Endothelial cell of umbilical vein (primary cell): ENCODE results near the gene MRGPRE. TPM values are rescaled to one million over a fixed set of nuclear protein-coding genes. Genes with fewer than 3 reads are reported as not detected.

Experiments used
- BruUV-seq: library from RNA; stranded (reverse); fragments of 400-500 nt; replicated peaks from 2 replicates; lab custom pipeline; 2021; lab: Mats Ljungman, UMichigan
- CTCF ChIA-PET: fragments of 300-600, 350-600 bp; sonication (Branson Sonifier 250); formaldehyde crosslinking; loops from one replicate; lab custom pipeline; 2021; ENCODE audit warnings: antibody characterized with exemption, inconsistent platforms; lab: Charles Lee
- POLR2A ChIA-PET: fragments of 300-600, 350-600 bp; sonication (Branson Sonifier 250); formaldehyde crosslinking; loops from one replicate; lab custom pipeline; 2021; ENCODE audit warnings: antibody characterized with exemption, inconsistent platforms; lab: Charles Lee
- DNase-seq: peaks from one replicate; pipeline ENCODE4 v3.0.0-alpha.2; 2011; ENCODE audit warnings: low read depth, low spot score
- FAIRE-seq: peaks from 2 replicates; lab custom pipeline; 2011; peaks lifted over from hg19 to GRCh38; lab: Jason Lieb, UNC
- H2AFZ ChIP-seq: 2 replicates; pipeline ENCODE4 v1.6.0; 2012; ENCODE audit warnings: low read depth, low read length, control low read depth, inconsistent platforms
- H3K27ac ChIP-seq: 2 replicates; pipeline ENCODE4 v1.5.1; 2011; ENCODE audit warnings: low read depth, mild to moderate bottlenecking, control low read depth, low read length, moderate library complexity; ENCODE audit not compliant: insufficient read depth
- H3K27me3 ChIP-seq, 2 experiments: 2 replicates each; pipeline versions ENCODE4 v1.6.0 to v1.6.1; 2011; ENCODE audit warnings: low read length in 2 of 2, mixed read lengths in 1 of 2; ENCODE audit not compliant: control insufficient read depth in 2 of 2, insufficient read depth in 2 of 2
- H3K36me3 ChIP-seq, 2 experiments: 2 replicates in 1 of 2; 3 replicates in 1 of 2; pipeline ENCODE4 v1.5.1; 2011; ENCODE audit warnings: low read length in 2 of 2, mild to moderate bottlenecking in 1 of 2, moderate library complexity in 1 of 2; ENCODE audit not compliant: control insufficient read depth in 2 of 2, insufficient read depth in 2 of 2; ENCODE audit errors: extremely low read depth in 1 of 2
- H3K4me1 ChIP-seq: 3 replicates; pipeline ENCODE4 v1.5.1; 2011; ENCODE audit warnings: mild to moderate bottlenecking, low read length; ENCODE audit not compliant: control insufficient read depth, insufficient read depth; ENCODE audit errors: extremely low read depth
- H3K4me2 ChIP-seq: 2 replicates; pipeline ENCODE4 v1.6.1; 2011; ENCODE audit warnings: low read length, control low read depth, mixed read lengths; ENCODE audit not compliant: insufficient read depth
- H3K4me3 ChIP-seq, 3 experiments: fragments of 200-600 bp in 1 of 3; sonication (generic), shearing (Covaris generic) in 1 of 3; replicated peaks in 1 of 3; 2 replicates each; pipeline ENCODE4 v1.5.1; 2011 to 2016; ENCODE audit warnings: control low read depth in 3 of 3, low read length in 3 of 3, mild to moderate bottlenecking in 2 of 3, inconsistent platforms in 1 of 3, low read depth in 1 of 3, moderate library complexity in 1 of 3; ENCODE audit not compliant: insufficient read depth in 1 of 3
- H3K79me2 ChIP-seq: 2 replicates; pipeline ENCODE4 v1.6.0; 2012; ENCODE audit warnings: low read length, inconsistent platforms; ENCODE audit not compliant: control insufficient read depth, insufficient read depth
- H3K9ac ChIP-seq: replicated peaks from 2 replicates; pipeline ENCODE3; 2011; ENCODE audit warnings: low read length, control low read depth; ENCODE audit not compliant: insufficient read depth; ENCODE audit errors: extremely low read depth
- H3K9me1 ChIP-seq: replicated peaks from 3 replicates; pipeline ENCODE4 v1.6.0; 2011; ENCODE audit warnings: mild to moderate bottlenecking, low read length; ENCODE audit not compliant: control insufficient read depth, insufficient read depth; ENCODE audit errors: extremely low read depth
- H3K9me3 ChIP-seq: replicated peaks from 2 replicates; pipeline ENCODE4 v1.5.1; 2012; ENCODE audit warnings: low read length, inconsistent platforms; ENCODE audit not compliant: control insufficient read depth, insufficient read depth
- H4K20me1 ChIP-seq: replicated peaks from 2 replicates; pipeline ENCODE3; 2011; ENCODE audit warnings: mild to moderate bottlenecking, low read length; ENCODE audit not compliant: control insufficient read depth, insufficient read depth; ENCODE audit errors: extremely low read depth
- CTCF ChIP-seq, 2 donors: IDR thresholded peaks; 1 replicate in 1 of 2; 2 replicates in 1 of 2; pipeline ENCODE4 v1.5.1; 2011; ENCODE audit warnings: low read length in 2 of 2, mild to moderate bottlenecking in 2 of 2, moderate library complexity in 2 of 2, control low read depth in 1 of 2, inconsistent platforms in 1 of 2, low read depth in 1 of 2; ENCODE audit not compliant: insufficient read depth in 1 of 2; ENCODE audit errors: extremely low read depth in 1 of 2
- EZH2 ChIP-seq: IDR thresholded peaks from 2 replicates; pipeline ENCODE4 v1.6.1; 2012; ENCODE audit warnings: borderline replicate concordance, low read depth, mild to moderate bottlenecking, moderate library complexity, low read length, inconsistent platforms; ENCODE audit not compliant: severe bottlenecking
- FOS ChIP-seq: IDR thresholded peaks from 2 replicates; pipeline ENCODE4 v1.6.1; 2011; ENCODE audit warnings: mild to moderate bottlenecking, low read length, moderate library complexity, borderline replicate concordance; ENCODE audit not compliant: insufficient read depth
- JUN ChIP-seq: IDR thresholded peaks from 2 replicates; pipeline ENCODE4 v1.6.1; 2011; ENCODE audit warnings: borderline replicate concordance, low read depth; ENCODE audit not compliant: insufficient read length, insufficient read depth
- POLR2A ChIP-seq: IDR thresholded peaks from 2 replicates; pipeline ENCODE4 v1.6.1; 2012; ENCODE audit warnings: low read depth, mild to moderate bottlenecking, control low read depth, low read length
- POLR2AphosphoS5 ChIP-seq: IDR thresholded peaks from 2 replicates; pipeline ENCODE4 v1.6.1; 2012; ENCODE audit warnings: low read depth, mild to moderate bottlenecking, control low read depth, low read length, moderate library complexity; ENCODE audit not compliant: insufficient read depth
- dilution Hi-C: fragments of 300-500 bp; cut with MboI; formaldehyde crosslinking; loops from one replicate; pipeline ENCODE4 v1.15.0; 2019; ENCODE audit warnings: low sequenced_read_pairs; ENCODE audit not compliant: extremely low pct_ligation_motif_present
- intact Hi-C: fragments of 100-400 bp; cut with micrococcal nuclease; formaldehyde crosslinking; loops from one replicate; pipeline ENCODE4 v1.10.0; 2022
- polyA plus RNA-seq, 4 experiments: library from polyadenylated mRNA; depleted of rRNA in 3 of 4; stranded (reverse) in 3 of 4; unstranded in 1 of 4; fragments of >200 nt; gene quantifications; 2 replicates each; pipeline versions ENCODE4 v1.2.1 to v1.2.3, GENCODE V29; 2011 to 2012; ENCODE audit warnings: missing spikeins in 1 of 4
- total RNA-seq: library from RNA; stranded (reverse); gene quantifications from 2 replicates; pipeline ENCODE4 v1.2.3, GENCODE V29; 2021
- TF ChIP-seq, protein P1 (sequence below): IDR thresholded peaks from 2 replicates; pipeline ENCODE4 v1.6.1; 2011; ENCODE audit not compliant: insufficient read depth, insufficient read length

The MRGPRE gene
- total and polyA plus RNA-seq, 2 donors (not counting 3 experiments of a cell fraction or from before 2014, with no cell fraction given): not detected

GRCh38 chr11:3232956-3233355 is 739 bp upstream of the MRGPRE start:
- ChIA-PET POLR2A (no interaction called here), CTCF (no interaction called here)
- H3K27ac ChIP-seq: no peak overlapping the region
- no peak overlapping the region for H3K9ac ChIP-seq
- H3K79me2 ChIP-seq: no peaks in the 10 kb centered on the region
- H3K9me1 ChIP-seq: no peaks in the 10 kb centered on the region
- peaks cover 1 to 5% of the 10 kb centered on the region in 2 experiments for H3K27me3 ChIP-seq
- no peaks in the 10 kb centered on the region for H4K20me1 ChIP-seq
- no peak overlapping the region for H3K4me3 ChIP-seq
- intact Hi-C loops (no loop called here), dilution Hi-C loops (no loop called here)
- no peaks in the 10 kb centered on the region for H3K9me3 ChIP-seq
- TF ChIP-seq JUN (no peak), POLR2A (no peak), POLR2AphosphoS5 (no peak), EZH2 (no peak), FOS (no peak), CTCF (IDR thresholded peaks at IDR 0.05; ENCODE audit: extremely low read depth in 1 of 2, insufficient read depth in 1 of 2, low read depth in 1 of 2, low read length in 2 of 2) (no peak)
- TF ChIP-seq, protein P1, sequence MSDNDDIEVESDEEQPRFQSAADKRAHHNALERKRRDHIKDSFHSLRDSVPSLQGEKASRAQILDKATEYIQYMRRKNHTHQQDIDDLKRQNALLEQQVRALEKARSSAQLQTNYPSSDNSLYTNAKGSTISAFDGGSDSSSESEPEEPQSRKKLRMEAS: no peak
- BruUV-seq: no TSS peak
- DNase-seq (no peak), FAIRE-seq (no peak)
- H3K4me2 ChIP-seq: no peak overlapping the region
- no peaks in the 10 kb centered on the region for H3K4me1 ChIP-seq
- no peak overlapping the region for H2AFZ ChIP-seq
- no peaks in the 10 kb centered on the region for H3K36me3 ChIP-seq
